ENCODE results near the gene CHRND. TPM values are rescaled to one million over a fixed set of nuclear protein-coding genes. Genes with fewer than 3 reads are reported as not detected.

The CHRND gene
- total and polyA plus RNA-seq, 2 experiments from 2014 or later, result 0.10 to 0.11 TPM

- Histone ChIP-seq H2AFZ (no peak overlapping the region), H3K4me3 (no peak overlapping the region), H3K27ac (ENCODE audit: low read depth) (no peak overlapping the region), H3K4me2 (no peak overlapping the region), H3F3A (replicated peaks; ENCODE audit: low read depth) (no peaks in the 10 kb centered on the region), H3K9me2 (ENCODE audit: insufficient read depth) (no peaks in the 10 kb centered on the region), H3K36me3 (ENCODE audit: insufficient read depth) (peaks cover 7% of the 10 kb centered on the region; the same call in 1 of the 2 replicates), H3K27me3 (ENCODE audit: insufficient read depth) (no peaks in the 10 kb centered on the region), H3K79me2 (replicated peaks; ENCODE audit: insufficient read depth) (peaks cover 20% of the 10 kb centered on the region), H3K4me1 (ENCODE audit: insufficient read depth) (peaks cover under 1% of the 10 kb centered on the region; the same call in 1 of the 2 replicates), H4K20me1 (replicated peaks; ENCODE audit: insufficient read depth) (0 out of 2 replicates have a peak, but pooled peaks cover 3% of the 10 kb centered on the region)
- Mint-ChIP-seq H3K36me3 (ENCODE audit: low read depth) (peaks cover 19% of the 10 kb centered on the region), H3K9me3 (peaks cover under 1% of the 10 kb centered on the region; the same call in 1 of the 3 replicates), H3K4me1 (peaks cover 21% of the 10 kb centered on the region), H3K27ac (no peak overlapping the region), H3K4me3 (no peak overlapping the region), H3K27me3 (ENCODE audit: insufficient read depth, low read depth, poor library complexity) (peaks cover 11% of the 10 kb centered on the region)
- no peak for DNase-seq (ENCODE audit: low spot score)
- ATAC-seq, result no peak
- TF ChIP-seq ZNF462 (CRISPR knock-in tag; IDR thresholded peaks at IDR 0.05), result no peak
- TF ChIP-seq JUNB (IDR thresholded peaks at IDR 0.05; ENCODE audit: unreplicated experiment), result no peak
- TF ChIP-seq ETS1 (IDR thresholded peaks at IDR 0.05), result no peak
- TF ChIP-seq NANOG (IDR thresholded peaks at IDR 0.05; ENCODE audit: borderline replicate concordance), result no peak
- TF ChIP-seq STAT1 (IDR thresholded peaks at IDR 0.05; ENCODE audit: unreplicated experiment), result no peak
Measured at GRCh38 chr2:232543491-232543890, 17.5 kb downstream of the CHRND start.

Measured in GM23338 (cell line).